Measurements from ENCODE around the gene FGD5. TPM values are rescaled to one million over a fixed set of nuclear protein-coding genes. Genes with fewer than 3 reads are reported as not detected.
A peak's percentile ranks its signal among the peaks of the same experiment; 100 is the strongest.
"Not testable (repeated sequence)": the region's sequence is repeated elsewhere in the genome, so short reads cannot be mapped to it uniquely, and the experiment has no call there.

FGD5 gene
- total and polyA plus RNA-seq, 3 donors from 2014 or later: 14.4 to 17.8 (median 15.6) TPM

GRCh38 chr3:14806641-14807263 lies 12.0 kb upstream of the FGD5 start:
- intact Hi-C loops (cut with DNase I; ENCODE audit: low total_unique reads): no loop called here
- H3K4me1 ChIP-seq: no peaks in the 10 kb centered on the region
- no peak for DNase-seq
- TF ChIP-seq POLR2A (IDR thresholded peaks at IDR 0.05): no peak
- TF ChIP-seq, protein P1, sequence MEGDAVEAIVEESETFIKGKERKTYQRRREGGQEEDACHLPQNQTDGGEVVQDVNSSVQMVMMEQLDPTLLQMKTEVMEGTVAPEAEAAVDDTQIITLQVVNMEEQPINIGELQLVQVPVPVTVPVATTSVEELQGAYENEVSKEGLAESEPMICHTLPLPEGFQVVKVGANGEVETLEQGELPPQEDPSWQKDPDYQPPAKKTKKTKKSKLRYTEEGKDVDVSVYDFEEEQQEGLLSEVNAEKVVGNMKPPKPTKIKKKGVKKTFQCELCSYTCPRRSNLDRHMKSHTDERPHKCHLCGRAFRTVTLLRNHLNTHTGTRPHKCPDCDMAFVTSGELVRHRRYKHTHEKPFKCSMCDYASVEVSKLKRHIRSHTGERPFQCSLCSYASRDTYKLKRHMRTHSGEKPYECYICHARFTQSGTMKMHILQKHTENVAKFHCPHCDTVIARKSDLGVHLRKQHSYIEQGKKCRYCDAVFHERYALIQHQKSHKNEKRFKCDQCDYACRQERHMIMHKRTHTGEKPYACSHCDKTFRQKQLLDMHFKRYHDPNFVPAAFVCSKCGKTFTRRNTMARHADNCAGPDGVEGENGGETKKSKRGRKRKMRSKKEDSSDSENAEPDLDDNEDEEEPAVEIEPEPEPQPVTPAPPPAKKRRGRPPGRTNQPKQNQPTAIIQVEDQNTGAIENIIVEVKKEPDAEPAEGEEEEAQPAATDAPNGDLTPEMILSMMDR (IDR thresholded peaks at IDR 0.05): no peak
- no peaks in the 10 kb centered on the region for H3K27me3 ChIP-seq
- H3K9me3 ChIP-seq: no peaks in the 10 kb centered on the region
- H3K27ac ChIP-seq: no peak overlapping the region
- 69 to 77% methylated on average over 7 to 8 of the region's 8 CpGs for WGBS, 2 donors
- H3K4me3 ChIP-seq: no peak overlapping the region
- H3K36me3 ChIP-seq (ENCODE audit: low read depth, missing control alignments): no peaks in the 10 kb centered on the region

GRCh38 chr3:14808025-14808424 lies 10.7 kb upstream of the FGD5 start:
- DNase-seq: no peak
- intact Hi-C loops (cut with DNase I; ENCODE audit: low total_unique reads): no loop called here
- no peak for TF ChIP-seq POLR2A (IDR thresholded peaks at IDR 0.05)
- TF ChIP-seq, protein P1 (IDR thresholded peaks at IDR 0.05): no peak
- no peaks in the 10 kb centered on the region for H3K36me3 ChIP-seq (ENCODE audit: low read depth, missing control alignments)
- H3K4me1 ChIP-seq: no peaks in the 10 kb centered on the region
- no peak overlapping the region for H3K27ac ChIP-seq
- H3K27me3 ChIP-seq: no peaks in the 10 kb centered on the region
- H3K9me3 ChIP-seq: no peaks in the 10 kb centered on the region
- no peak overlapping the region for H3K4me3 ChIP-seq

DNA sequence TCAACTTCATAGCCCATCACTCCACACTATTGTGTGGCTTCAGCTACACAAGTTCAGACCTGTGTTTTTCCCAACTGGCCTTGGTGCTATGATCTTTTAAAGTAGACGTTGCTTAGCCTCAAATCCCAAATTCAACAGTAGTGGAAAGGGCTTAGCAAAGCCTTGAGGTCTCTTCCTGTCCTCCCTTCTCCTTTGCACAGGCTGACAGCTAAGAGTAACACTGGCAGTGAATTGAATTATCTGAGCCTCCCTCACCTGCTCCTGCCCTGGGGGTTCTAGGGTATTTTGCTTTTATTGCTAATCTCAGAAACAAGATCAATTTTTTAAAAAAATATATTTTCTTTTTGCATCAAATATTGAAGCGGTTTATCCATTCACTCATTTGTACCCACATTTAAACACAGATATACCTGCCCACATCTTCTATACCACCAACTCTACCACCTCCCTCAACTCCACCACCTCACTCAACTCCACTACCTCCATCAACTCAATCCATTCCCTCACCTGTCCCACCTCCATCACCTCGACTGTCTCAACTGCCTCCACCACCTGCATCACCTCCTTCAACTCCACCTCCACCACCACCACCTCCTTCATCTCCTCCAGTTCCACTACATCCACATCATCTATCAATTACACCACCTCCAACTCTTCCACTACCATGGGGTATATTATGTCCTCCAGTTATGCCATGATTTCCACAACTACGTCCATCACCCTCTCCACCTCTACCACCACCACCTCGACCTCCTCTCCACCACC lies 10.1 kb upstream of the FGD5 start:
- Histone ChIP-seq H3K9me3 (no peaks in the 10 kb centered on the region), H3K27ac (no peak overlapping the region), H3K4me3 (no peak overlapping the region), H3K27me3 (no peaks in the 10 kb centered on the region), H3K4me1 (no peaks in the 10 kb centered on the region), H3K36me3 (ENCODE audit: low read depth, missing control alignments) (no peaks in the 10 kb centered on the region)
- no peak for DNase-seq
- TF ChIP-seq, protein P1 (IDR thresholded peaks at IDR 0.05): no peak
- TF ChIP-seq POLR2A (IDR thresholded peaks at IDR 0.05): no peak
- intact Hi-C loops (cut with DNase I; ENCODE audit: low total_unique reads): no loop called here
- 84 to 86% methylated on average over 5 of the region's 5 CpGs for WGBS, 2 donors

- H3K27me3 ChIP-seq; H3K36me3 ChIP-seq (ENCODE audit: low read depth, missing control alignments); H3K4me1 ChIP-seq; H3K9me3 ChIP-seq; intact Hi-C loops (cut with DNase I; ENCODE audit: low total_unique reads); DNase-seq: not testable (repeated sequence)
- WGBS, 2 donors: 54 to 68% methylated on average over 7 to 9 of the region's 9 CpGs
- peak overlapping the region in 1 of 2 donors; percentile 63 for H3K27ac ChIP-seq
- peak overlapping the region; percentile 49 to 52 for H3K4me3 ChIP-seq
These were observed 9.2 kb upstream of the FGD5 start for GRCh38 chr3:14809611-14810010.

GRCh38 chr3:14810070-14810791 lies 8.5 kb upstream of the FGD5 start:
- intact Hi-C loops (cut with DNase I; ENCODE audit: low total_unique reads): no loop called here
- H3K9me3 ChIP-seq: no peaks in the 10 kb centered on the region
- no peak for TF ChIP-seq POLR2A (IDR thresholded peaks at IDR 0.05)
- TF ChIP-seq, protein P1 (IDR thresholded peaks at IDR 0.05): no peak
- H3K36me3 ChIP-seq (ENCODE audit: low read depth, missing control alignments): no peaks in the 10 kb centered on the region
- peak overlapping the region; percentile 63 to 72 for H3K4me3 ChIP-seq
- peak overlapping the region in 1 of 2 donors; percentile 79 for H3K27ac ChIP-seq
- H3K27me3 ChIP-seq: no peaks in the 10 kb centered on the region
- H3K4me1 ChIP-seq: no peaks in the 10 kb centered on the region
- peak; percentile 30 for DNase-seq
- 3 to 6% methylated on average over 21 to 52 of the region's 85 CpGs for WGBS, 2 donors
